IMR-90 (cell line): ENCODE data around the gene TMEM170B. TPM values are rescaled to one million over a fixed set of nuclear protein-coding genes. Genes with fewer than 3 reads are reported as not detected.

Experiments
- ATAC-seq: fragments of 200-7000 bp; cut with Tn5 transposase; 2 replicates; pipeline ENCODE4 v1.9.1; 2020; ENCODE audit warnings: low read depth, mild to moderate bottlenecking, moderate library complexity
- BruUV-seq: library from RNA; stranded (reverse); fragments of 400-500 nt; replicated peaks from 2 replicates; lab custom pipeline; 2021; lab: Mats Ljungman, UMichigan
- CTCF ChIA-PET: fragments of 300-600 bp; formaldehyde crosslinking; extraction: SDS; loops from one replicate; lab custom pipeline; 2021; ENCODE audit warnings: antibody characterized with exemption; lab: Yijun Ruan, JAX
- POLR2A ChIA-PET: fragments of 300-600 bp; sonication (Branson Sonifier 250); formaldehyde crosslinking; loops from one replicate; lab custom pipeline; 2022; ENCODE audit warnings: antibody characterized with exemption; ENCODE audit not compliant: unreplicated experiment; lab: Charles Lee
- DNase-seq: peaks from one replicate; pipeline ENCODE4 v3.0.0; 2013
- H2AFZ ChIP-seq: replicated peaks from 2 replicates; pipeline ENCODE3; 2013; ENCODE audit warnings: low read length, mild to moderate bottlenecking; ENCODE audit not compliant: poor library complexity
- H2AK5ac ChIP-seq: 2 replicates; pipeline ENCODE4 v1.6.1; 2013; ENCODE audit warnings: low read depth, low read length, inconsistent platforms
- H2AK9ac ChIP-seq: replicated peaks from 2 replicates; pipeline ENCODE3; 2013; ENCODE audit warnings: mild to moderate bottlenecking, low read depth, low read length, moderate library complexity; ENCODE audit not compliant: poor library complexity
- H2BK120ac ChIP-seq: 2 replicates; pipeline ENCODE4 v1.6.1; 2013; ENCODE audit warnings: low read depth, low read length, inconsistent platforms
- H2BK15ac ChIP-seq: 3 replicates; pipeline ENCODE4 v1.6.1; 2013; ENCODE audit warnings: low read depth, low read length, inconsistent platforms
- H2BK20ac ChIP-seq: 2 replicates; pipeline ENCODE4 v1.6.1; 2013; ENCODE audit warnings: low read depth, mild to moderate bottlenecking, inconsistent platforms, low read length, moderate library complexity
- H2BK5ac ChIP-seq: 2 replicates; pipeline ENCODE4 v1.6.1; 2013; ENCODE audit warnings: mild to moderate bottlenecking, low read depth, low read length, inconsistent platforms; ENCODE audit not compliant: poor library complexity, severe bottlenecking
- H3K14ac ChIP-seq: replicated peaks from 2 replicates; pipeline ENCODE4 v1.6.1; 2013; ENCODE audit warnings: low read depth, low read length, inconsistent platforms
- H3K18ac ChIP-seq: 2 replicates; pipeline ENCODE4 v1.6.1; 2013; ENCODE audit warnings: low read depth, low read length, control low read depth
- H3K23ac ChIP-seq: 2 replicates; pipeline ENCODE4 v1.6.1; 2013; ENCODE audit warnings: low read depth, low read length, inconsistent platforms
- H3K27ac ChIP-seq: 2 replicates; pipeline ENCODE4 v1.5.1; 2013; ENCODE audit warnings: mild to moderate bottlenecking, control low read depth, low read length; ENCODE audit not compliant: insufficient read depth
- H3K27me3 ChIP-seq: 2 replicates; pipeline ENCODE4 v1.6.1; 2013; ENCODE audit warnings: low read length; ENCODE audit not compliant: control insufficient read depth, insufficient read depth
- H3K36me3 ChIP-seq: 2 replicates; pipeline ENCODE4 v1.6.1; 2013; ENCODE audit warnings: low read length, mixed read lengths; ENCODE audit not compliant: control insufficient read depth, insufficient read depth
- H3K4ac ChIP-seq: 2 replicates; pipeline ENCODE4 v1.6.1; 2013; ENCODE audit warnings: low read depth, low read length, inconsistent platforms
- H3K4me1 ChIP-seq: 2 replicates; pipeline ENCODE4 v1.6.1; 2013; ENCODE audit warnings: low read length, mixed read lengths; ENCODE audit not compliant: control insufficient read depth, insufficient read depth
- H3K4me2 ChIP-seq: 2 replicates; pipeline ENCODE4 v1.6.1; 2013; ENCODE audit warnings: low read depth, mild to moderate bottlenecking, control low read depth, low read length, moderate library complexity
- H3K4me3 ChIP-seq: 2 replicates; pipeline ENCODE4 v1.5.1; 2013; ENCODE audit warnings: low read depth, mild to moderate bottlenecking, control low read depth, low read length, moderate library complexity; ENCODE audit not compliant: insufficient read depth
- H3K56ac ChIP-seq: 2 replicates; pipeline ENCODE4 v1.6.1; 2013; ENCODE audit warnings: low read length, inconsistent platforms; ENCODE audit not compliant: insufficient read depth; ENCODE audit errors: extremely low read depth
- H3K79me1 ChIP-seq, 2 experiments: 2 replicates each; pipeline ENCODE4 v1.6.1; 2013; ENCODE audit warnings: low read length in 2 of 2, inconsistent platforms in 1 of 2, low read depth in 1 of 2
- H3K9ac ChIP-seq: 2 replicates; pipeline ENCODE4 v1.6.1; 2013; ENCODE audit warnings: low read depth, low read length, control low read depth
- H3K9me1 ChIP-seq: 2 replicates; pipeline ENCODE4 v1.6.1; 2013; ENCODE audit warnings: low read length, inconsistent platforms; ENCODE audit not compliant: insufficient read depth
- H3K9me3 ChIP-seq: 2 replicates; pipeline ENCODE4 v1.6.1; 2013; ENCODE audit warnings: low read length; ENCODE audit not compliant: control insufficient read depth, insufficient read depth
- H4K20me1 ChIP-seq: 2 replicates; pipeline ENCODE4 v1.6.1; 2013; ENCODE audit warnings: low read length, inconsistent platforms; ENCODE audit not compliant: insufficient read depth
- H4K5ac ChIP-seq: 2 replicates; pipeline ENCODE4 v1.6.1; 2013; ENCODE audit warnings: mild to moderate bottlenecking, low read depth, low read length, control low read depth
- H4K8ac ChIP-seq, 2 experiments: 2 replicates each; pipeline ENCODE4 v1.6.1; 2013; ENCODE audit warnings: low read depth in 2 of 2, low read length in 2 of 2, control low read depth in 1 of 2, inconsistent platforms in 1 of 2
- H4K91ac ChIP-seq: 2 replicates; pipeline ENCODE4 v1.6.1; 2013; ENCODE audit warnings: low read depth, low read length, inconsistent platforms; ENCODE audit not compliant: insufficient read depth
- CHD1 ChIP-seq: IDR thresholded peaks from 2 replicates; pipeline ENCODE4 v1.6.1; 2012; ENCODE audit warnings: low read depth, low read length, improper control_type of control experiment
- FOS ChIP-seq: fragments of 150-350 bp; IDR thresholded peaks from 2 replicates; pipeline ENCODE4 v1.6.1; 2016; ENCODE audit warnings: low read depth, low read length
- MAFK ChIP-seq: IDR thresholded peaks from 2 replicates; pipeline ENCODE4 v1.6.1; 2012; ENCODE audit warnings: low read depth, low read length, improper control_type of control experiment
- MAZ ChIP-seq: IDR thresholded peaks from 2 replicates; pipeline ENCODE4 v1.6.1; 2012; ENCODE audit warnings: low read depth, mild to moderate bottlenecking, low read length, improper control_type of control experiment, moderate library complexity, borderline replicate concordance
- SMC3 ChIP-seq: fragments of 150-350 bp; IDR thresholded peaks from 2 replicates; pipeline ENCODE4 v1.6.1; 2016; ENCODE audit warnings: low read depth, mild to moderate bottlenecking, antibody characterized with exemption, low read length, moderate library complexity
- WGBS, 2 experiments: methylation state at CpG; one replicate each; pipeline versions ENCODE4 v1.1.5 to v1.1.7; 2013; ENCODE audit warnings: missing lambda C conversion rate in 2 of 2; ENCODE audit not compliant: insufficient read length in 1 of 2; ENCODE audit errors: extremely low coverage in 2 of 2; 5-methylcytosine and 5-hydroxymethylcytosine counted together
- dilution Hi-C: fragments of 300-500 bp; cut with HindIII; formaldehyde crosslinking; loops from one replicate; pipeline ENCODE4 v1.14.3; 2018; ENCODE audit warnings: low sequenced_read_pairs; ENCODE audit not compliant: unreplicated experiment
- in situ Hi-C: fragments of 300-500 bp; cut with MboI; formaldehyde crosslinking; loops from 3 replicates; pipeline ENCODE4 v1.14.3; 2019; ENCODE audit warnings: low sequenced_read_pairs, inconsistent platforms, mixed read lengths
- intact Hi-C: fragments of 100-400 bp; cut with micrococcal nuclease; formaldehyde crosslinking; loops from 2 replicates; pipeline ENCODE4 v1.10.0; 2022
- polyA plus RNA-seq, 3 experiments: library from polyadenylated mRNA; depleted of rRNA; stranded (reverse); fragments of >200 nt; gene quantifications; 2 replicates each; pipeline ENCODE4 v1.2.3, GENCODE V29; 2012; ENCODE audit warnings: low replicate concordance in 1 of 3
- total RNA-seq: library from RNA; depleted of rRNA; stranded (reverse); fragments of >200 nt; gene quantifications from 2 replicates; pipeline ENCODE4 v1.2.3, GENCODE V29; 2012
- TF ChIP-seq, protein P1 (sequence below): fragments of 150-350 bp; IDR thresholded peaks from 2 replicates; pipeline ENCODE4 v1.6.1; 2017; ENCODE audit warnings: mild to moderate bottlenecking, antibody characterized with exemption, low read length, low read depth

Gene TMEM170B
- total and polyA plus RNA-seq, 2 of the 4 experiments (the other 2 are of a cell fraction), result 0.10 to 0.18 TPM

DNA sequence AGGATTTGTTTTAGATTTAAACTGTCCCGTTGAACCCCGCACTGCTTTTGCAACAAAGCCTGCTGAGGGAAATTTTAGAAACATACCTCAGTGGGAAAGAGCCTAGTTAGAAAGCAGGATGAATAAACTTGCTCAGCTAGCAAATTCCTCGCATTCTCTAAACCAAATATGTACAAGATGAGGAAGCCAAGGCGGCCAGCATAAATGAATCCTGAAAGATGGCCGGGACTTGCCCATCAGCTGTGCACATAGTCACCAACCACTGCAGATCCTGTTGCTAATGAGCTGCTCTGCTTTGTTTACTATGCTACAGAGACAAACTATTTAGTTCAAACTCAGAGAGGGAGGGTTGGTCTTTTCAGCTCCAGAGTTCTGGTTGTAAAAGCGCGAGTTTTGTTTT is 49.0 kb downstream of the TMEM170B start:
- Histone ChIP-seq H2AFZ (peak overlapping the region; percentile 19), H2BK120ac (peak overlapping the region; percentile 96), H2BK5ac (peak overlapping the region; percentile 84), H3K79me1 (peaks cover 0 to 8% of the 10 kb centered on the region in 2 experiments; a peak in 2 of 4 replicates), H3K4ac (peak overlapping the region; percentile 97), H3K9me1 (0 out of 2 replicates have a peak, but pooled peaks cover 4% of the 10 kb centered on the region), H3K36me3 (no peaks in the 10 kb centered on the region), H2AK5ac (peak overlapping the region; percentile 91), H3K9ac (peak overlapping the region; percentile 66), H4K20me1 (no peaks in the 10 kb centered on the region), H4K5ac (peak overlapping the region; percentile 65), H3K14ac (peak overlapping the region; percentile 90), H4K8ac (peak overlapping the region; percentile 50 to 80), H3K56ac (peak overlapping the region; percentile 85), H3K27ac (peak overlapping the region; percentile 95), H3K4me3 (no peak overlapping the region), H2AK9ac (no peak overlapping the region), H3K27me3 (no peaks in the 10 kb centered on the region), H3K23ac (peak overlapping the region; percentile 88), H2BK15ac (peak overlapping the region; percentile 93; the same call in 2 of the 3 replicates), H3K4me1 (peaks cover 16% of the 10 kb centered on the region), H2BK20ac (peak overlapping the region; percentile 91), H3K18ac (peak overlapping the region; percentile 76), H4K91ac (peak overlapping the region; percentile 95), H3K9me3 (peaks cover 2% of the 10 kb centered on the region; the same call in 1 of the 2 replicates), H3K4me2 (peak overlapping the region; percentile 30; the same call in 1 of the 2 replicates)
- ChIA-PET POLR2A (no interaction called here), CTCF (interaction anchor here (0.6 to 1.4 kb wide), 4 partner anchors 68 to 702 kb away, joined by 3 to 6 read pairs (median 4); no protein-coding TSS in a partner anchor)
- ATAC-seq (peak; percentile 84), DNase-seq (peak; percentile 94)
- dilution Hi-C loops (no loop called here), intact Hi-C loops (loop anchor here (1.0 to 5.0 kb wide), 8 partner anchors 28 to 703 kb away; no protein-coding TSS in a partner anchor), in situ Hi-C loops (loop anchor here (5.0 to 10.0 kb wide), 5 partner anchors 66 to 1021 kb away; partner anchors contain the start of gene HIVEP1)
- TF ChIP-seq MAZ (no peak), MAFK (peak; percentile 86), CHD1 (0 out of 2 replicates have a peak, but pooled peaks have one; percentile 13), SMC3 (peak; percentile 8; the same call in 1 of the 2 replicates), FOS (peak; percentile 8; the same call in 1 of the 2 replicates)
- TF ChIP-seq, protein P1, sequence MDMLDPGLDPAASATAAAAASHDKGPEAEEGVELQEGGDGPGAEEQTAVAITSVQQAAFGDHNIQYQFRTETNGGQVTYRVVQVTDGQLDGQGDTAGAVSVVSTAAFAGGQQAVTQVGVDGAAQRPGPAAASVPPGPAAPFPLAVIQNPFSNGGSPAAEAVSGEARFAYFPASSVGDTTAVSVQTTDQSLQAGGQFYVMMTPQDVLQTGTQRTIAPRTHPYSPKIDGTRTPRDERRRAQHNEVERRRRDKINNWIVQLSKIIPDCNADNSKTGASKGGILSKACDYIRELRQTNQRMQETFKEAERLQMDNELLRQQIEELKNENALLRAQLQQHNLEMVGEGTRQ, result peak; percentile 13; the same call in 1 of the 2 replicates
- no CpG with 5 or more reads among the region's 7 CpGs for WGBS, 2 experiments
- no TSS peak for BruUV-seq
